Left ventricle myocardium superior (tissue), 1 donor: ENCODE results near the gene ADGRL4. TPM values are rescaled to one million over a fixed set of nuclear protein-coding genes. Genes with fewer than 3 reads are reported as not detected.

Source experiments
- ATAC-seq: fragments of 200-7000 bp; cut with Tn5 transposase; one replicate; pipeline ENCODE4 v1.9.1; 2020; ENCODE audit warnings: mild to moderate bottlenecking, moderate library complexity
- DNase-seq: peaks from one replicate; pipeline ENCODE4 v3.0.0-alpha.2; 2020
- intact Hi-C: fragments of 100-400 bp; cut with micrococcal nuclease; formaldehyde crosslinking; loops from one replicate; pipeline ENCODE4 v1.11.0; 2022
- total RNA-seq: library from RNA; stranded (reverse); fragmentation: NEBNext Ultra II Directional; extraction: Animal tissue kit (Norgen Biotek cat#: 25700); gene quantifications from one replicate; pipeline ENCODE4 v1.2.1, GENCODE V29; 2021
- donor health status: DM: no; HTN: yes; CAD: no; lungs with severe emphysema.

ADGRL4 gene
- total RNA-seq, 1 donor from 2014 or later: 21.2 TPM

DNA sequence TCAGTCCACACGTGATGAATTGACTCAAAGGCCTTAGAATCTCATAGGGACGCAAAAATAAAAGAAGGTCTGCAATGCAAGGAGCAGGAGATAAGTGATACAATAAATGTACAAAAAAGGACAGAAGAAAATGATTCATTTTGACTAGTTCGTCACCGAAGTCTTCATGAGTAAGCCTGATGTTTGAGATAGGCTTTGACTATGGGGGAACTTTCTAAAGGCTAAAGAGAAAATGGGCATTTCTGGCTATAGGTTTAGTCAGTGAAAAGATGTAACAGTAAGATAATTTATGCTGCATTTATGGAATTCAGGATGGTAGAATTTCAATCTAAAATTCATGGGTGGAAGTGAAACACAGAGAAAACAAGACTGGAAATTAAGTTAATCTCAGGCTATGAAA, 163.0 kb downstream of the ADGRL4 start:
- intact Hi-C loops: no loop called here
- no peak for ATAC-seq
- no peak for DNase-seq

GRCh38 chr1:78843111-78843510, 163.4 kb downstream of the ADGRL4 start:
- no peak for ATAC-seq
- intact Hi-C loops: no loop called here
- DNase-seq: no peak

DNA sequence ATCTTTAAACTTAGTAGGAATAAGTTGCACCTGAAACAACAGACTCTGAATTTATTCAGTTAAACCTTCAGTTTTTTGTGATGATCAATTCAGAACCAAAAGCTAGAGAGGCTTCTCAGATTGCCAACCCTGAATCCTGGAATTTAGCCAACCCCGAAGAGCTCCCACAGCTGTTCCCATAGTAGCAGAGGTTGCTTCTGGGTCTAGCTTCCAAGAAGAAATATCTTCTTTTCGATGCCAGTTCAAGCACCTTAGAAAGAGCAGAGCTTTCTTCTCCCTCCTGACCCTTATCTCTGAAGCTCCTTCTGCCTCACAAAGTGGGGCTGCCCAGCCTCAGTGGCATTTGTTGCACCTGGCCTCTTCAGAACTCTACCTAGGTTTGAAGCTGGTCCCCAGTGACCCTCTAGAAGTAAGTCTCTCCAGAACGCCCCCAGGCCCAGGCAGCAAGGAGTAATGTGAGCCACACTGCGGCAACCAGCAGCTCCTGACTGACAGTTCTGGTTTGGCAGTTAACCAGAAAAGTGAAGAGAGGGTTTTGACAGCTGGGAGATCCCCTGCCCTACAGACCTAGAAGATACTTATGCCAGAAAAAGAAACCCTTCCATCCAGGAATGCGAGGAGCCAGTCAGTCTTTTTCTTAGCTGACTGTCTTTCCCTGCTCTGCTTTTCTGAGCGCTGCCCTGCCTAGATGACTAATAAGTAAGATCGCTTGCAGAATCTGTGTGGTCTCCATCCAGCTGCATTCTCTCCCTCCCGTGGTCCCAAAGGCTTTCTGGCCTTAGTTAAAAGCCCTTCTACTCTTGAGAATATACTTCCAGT, 165.9 kb downstream of the ADGRL4 start:
- no peak for DNase-seq

More for the DNA sequence above, 165.9 kb downstream of the ADGRL4 start:
- intact Hi-C loops: no loop called here
- no peak for ATAC-seq
